Stimulated activated CD8-positive, alpha-beta memory T cell treated with anti-CD3 and anti-CD28 coated beads, Interleukin-7, amount 100 ng/mL, for 24 hours (primary cell): ENCODE measurements around the gene SYTL3.

Experiments
- DNase-seq: peaks from one replicate; pipeline ENCODE4 v3.0.0-alpha.2; 2020; ENCODE audit warnings: low read depth

Gene SYTL3

GRCh38 chr6:158799051-158799792 is 149.4 kb downstream of the SYTL3 start:
- no peak for DNase-seq

DNA sequence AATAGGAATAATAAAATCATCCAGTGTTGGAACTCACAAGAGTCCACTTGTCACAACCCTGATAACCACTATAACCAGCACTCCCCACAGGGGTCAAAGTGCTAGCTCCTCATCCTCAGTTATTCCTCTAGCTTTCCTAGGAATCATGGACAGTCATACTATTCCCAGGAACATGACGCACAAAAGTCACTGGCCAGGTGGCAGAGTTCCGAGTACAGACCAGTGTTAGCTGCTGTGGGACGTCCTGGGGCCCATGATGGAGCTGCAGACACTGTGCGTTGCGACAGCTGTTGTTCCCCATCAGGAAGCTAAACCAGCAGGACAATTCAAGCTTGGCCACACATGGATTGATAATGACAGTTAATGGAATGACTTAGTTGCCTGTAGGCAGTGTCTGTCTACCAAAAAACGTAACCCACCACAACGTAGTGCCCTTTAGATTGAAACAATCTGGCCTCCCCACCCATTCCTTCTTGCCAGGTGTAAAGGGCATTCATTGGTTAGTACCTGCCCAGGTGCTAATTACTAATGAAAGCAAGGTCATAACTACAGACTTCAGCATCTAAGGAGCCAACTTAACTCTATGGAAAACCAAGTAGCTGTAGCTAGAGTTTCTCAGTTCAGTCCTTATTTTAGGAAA is 151.9 kb downstream of the SYTL3 start:
- no peak for DNase-seq

DNA sequence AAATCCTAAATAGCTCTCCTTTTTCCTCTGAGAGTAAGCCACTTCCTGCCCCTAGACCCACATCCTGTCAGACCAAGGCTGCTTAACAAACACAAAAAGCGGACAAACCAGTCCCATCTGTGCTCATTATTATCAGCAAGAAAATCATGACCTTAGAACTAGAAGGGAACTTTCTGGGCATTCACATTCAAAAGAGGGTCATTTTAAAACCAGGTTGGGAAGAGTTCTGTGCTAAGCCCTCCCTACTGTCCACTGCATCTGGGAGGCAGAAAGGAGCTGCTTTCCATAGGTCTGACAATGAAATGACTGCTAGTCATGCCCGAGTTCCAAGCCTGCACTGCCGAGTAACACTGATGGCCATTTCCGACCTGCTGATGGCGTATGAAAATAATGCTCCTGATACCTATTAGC is 153.9 kb downstream of the SYTL3 start:
- no peak for DNase-seq

DNA sequence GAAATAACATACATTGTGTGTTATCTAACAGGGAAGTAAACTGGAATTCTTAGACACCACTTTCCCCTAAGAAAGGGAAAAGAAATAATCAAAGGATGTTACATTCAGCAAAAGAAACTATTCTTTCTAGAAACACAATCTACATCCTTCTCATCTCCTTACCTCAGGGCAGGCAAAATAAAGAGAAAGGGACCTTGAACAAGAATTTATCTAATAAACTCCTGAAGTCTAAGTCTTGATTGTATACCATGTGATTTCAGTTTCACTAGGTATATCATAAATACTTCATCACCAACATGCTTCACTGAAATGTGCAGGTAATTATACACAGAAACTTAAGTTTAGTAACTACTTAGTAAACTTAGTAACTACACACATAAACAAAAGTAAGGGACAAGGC is 154.4 kb downstream of the SYTL3 start:
- DNase-seq, result no peak

DNA sequence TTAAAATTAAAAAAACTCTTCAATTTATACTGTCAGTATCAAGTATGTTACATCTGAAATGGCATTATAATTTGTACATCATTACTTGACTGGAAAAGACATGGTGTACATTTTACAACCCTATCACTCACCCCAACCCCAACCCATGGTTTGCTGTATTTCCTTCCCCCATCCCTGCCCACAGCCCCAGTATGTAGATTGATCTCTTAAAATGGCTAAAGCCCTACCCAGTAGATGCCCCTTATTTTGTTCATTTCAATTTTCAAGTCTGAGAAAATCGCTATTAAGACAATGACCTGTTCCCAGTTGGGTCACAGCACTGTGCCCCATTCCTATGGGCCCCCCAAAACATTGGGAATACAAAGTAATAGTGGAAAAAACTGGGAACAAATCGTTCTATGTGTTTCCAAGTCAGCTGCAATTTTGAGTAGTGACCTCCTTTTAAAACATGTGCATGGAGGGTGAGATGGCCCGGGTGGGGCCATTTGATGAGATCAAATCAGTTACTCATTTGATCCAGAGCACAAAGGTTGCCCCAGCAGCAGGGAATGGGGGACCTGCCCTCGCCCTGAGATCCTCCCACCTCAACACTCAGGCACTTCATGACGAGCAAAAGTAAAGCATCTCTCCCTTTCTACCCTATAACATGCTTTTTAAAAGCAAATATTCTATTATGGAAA is 156.0 kb downstream of the SYTL3 start:
- DNase-seq, result no peak

- DNase-seq, result no peak
These were observed 157.9 kb downstream of the SYTL3 start for GRCh38 chr6:158807515-158808441.

- DNase-seq, result no peak
These were observed 158.6 kb downstream of the SYTL3 start for GRCh38 chr6:158808442-158808833.

GRCh38 chr6:158808941-158809678 is 159.3 kb downstream of the SYTL3 start:
- no peak for DNase-seq

- DNase-seq, result no peak
These were observed 160.6 kb downstream of the SYTL3 start for GRCh38 chr6:158810155-158811095.

- DNase-seq, result no peak
These were observed 162.8 kb downstream of the SYTL3 start for GRCh38 chr6:158812611-158813010.

DNA sequence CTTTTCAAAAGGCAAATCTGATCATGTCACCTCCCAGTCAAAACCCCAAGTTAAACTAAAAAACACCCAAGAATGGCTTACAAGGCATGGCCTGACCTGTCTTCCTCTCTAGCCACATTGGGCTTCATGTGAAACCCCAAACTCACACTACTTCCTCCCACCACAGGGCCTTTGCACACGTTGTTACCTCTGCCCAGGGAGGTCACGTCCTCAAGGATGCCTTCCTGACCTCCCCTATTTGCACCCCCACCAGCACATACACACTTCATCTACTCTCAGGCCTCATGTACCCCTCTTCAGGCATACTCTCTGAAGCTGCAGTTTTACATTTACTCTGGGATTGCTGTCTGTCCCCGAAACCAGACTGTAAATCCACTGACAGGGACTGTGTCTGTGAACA is 163.2 kb downstream of the SYTL3 start:
- DNase-seq, result no peak
